Ovary (tissue), 3 donors: ENCODE data around the gene VIPR2.

ENCODE experiments used
- POLR2A ChIP-seq: fragments of 450-650 bp; IDR thresholded peaks from one replicate; pipeline ENCODE4 v1.6.1; 2017; ENCODE audit warnings: antibody characterized with exemption, mild to moderate bottlenecking, moderate library complexity
- TF ChIP-seq, protein P1 (sequence below), 3 donors: fragments of 450-650 bp in 2 of 3; fragments of 200-600 bp in 1 of 3; IDR thresholded peaks; one replicate each; pipeline versions ENCODE4 v1.5.1 to v1.8.0; 2016 to 2022; ENCODE audit warnings: antibody characterized with exemption in 3 of 3, mild to moderate bottlenecking in 1 of 3
- donor health status: DM: no; HTN: no; CAD: no.

DNA sequence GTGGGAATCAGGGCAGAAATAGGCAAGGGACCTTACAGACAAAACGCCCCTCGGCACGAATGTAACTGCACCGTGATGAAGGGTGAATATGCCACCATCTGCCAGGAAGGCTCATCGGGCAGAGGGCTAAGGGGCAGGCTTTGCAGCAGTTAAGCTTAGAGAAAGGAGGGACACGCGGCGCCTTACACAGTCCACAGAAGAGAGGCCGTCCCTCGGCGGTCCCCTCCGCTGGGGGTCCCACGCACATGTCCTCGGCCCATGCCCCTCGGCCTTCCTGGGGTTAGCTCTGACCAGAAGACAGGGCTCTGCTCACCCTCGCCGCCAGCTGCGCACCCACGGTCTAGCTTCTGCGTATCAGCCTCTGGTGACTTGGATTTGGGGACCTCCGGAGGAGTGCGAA is 147.2 kb downstream of the VIPR2 start:
- TF ChIP-seq, protein P1, sequence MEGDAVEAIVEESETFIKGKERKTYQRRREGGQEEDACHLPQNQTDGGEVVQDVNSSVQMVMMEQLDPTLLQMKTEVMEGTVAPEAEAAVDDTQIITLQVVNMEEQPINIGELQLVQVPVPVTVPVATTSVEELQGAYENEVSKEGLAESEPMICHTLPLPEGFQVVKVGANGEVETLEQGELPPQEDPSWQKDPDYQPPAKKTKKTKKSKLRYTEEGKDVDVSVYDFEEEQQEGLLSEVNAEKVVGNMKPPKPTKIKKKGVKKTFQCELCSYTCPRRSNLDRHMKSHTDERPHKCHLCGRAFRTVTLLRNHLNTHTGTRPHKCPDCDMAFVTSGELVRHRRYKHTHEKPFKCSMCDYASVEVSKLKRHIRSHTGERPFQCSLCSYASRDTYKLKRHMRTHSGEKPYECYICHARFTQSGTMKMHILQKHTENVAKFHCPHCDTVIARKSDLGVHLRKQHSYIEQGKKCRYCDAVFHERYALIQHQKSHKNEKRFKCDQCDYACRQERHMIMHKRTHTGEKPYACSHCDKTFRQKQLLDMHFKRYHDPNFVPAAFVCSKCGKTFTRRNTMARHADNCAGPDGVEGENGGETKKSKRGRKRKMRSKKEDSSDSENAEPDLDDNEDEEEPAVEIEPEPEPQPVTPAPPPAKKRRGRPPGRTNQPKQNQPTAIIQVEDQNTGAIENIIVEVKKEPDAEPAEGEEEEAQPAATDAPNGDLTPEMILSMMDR (IDR thresholded peaks at IDR 0.05), result no peak
- no peak for TF ChIP-seq POLR2A
